IMR-90 (cell line): ENCODE measurements around the gene C10orf95. TPM values are rescaled to one million over a fixed set of nuclear protein-coding genes. Genes with fewer than 3 reads are reported as not detected.

Experiments used
- ATAC-seq: fragments of 200-7000 bp; cut with Tn5 transposase; 2 replicates; pipeline ENCODE4 v1.9.1; 2020; ENCODE audit warnings: low read depth, mild to moderate bottlenecking, moderate library complexity
- BruUV-seq: library from RNA; stranded (reverse); fragments of 400-500 nt; replicated peaks from 2 replicates; lab custom pipeline; 2021; lab: Mats Ljungman, UMichigan
- CTCF ChIA-PET: fragments of 300-600 bp; formaldehyde crosslinking; extraction: SDS; loops from one replicate; lab custom pipeline; 2021; ENCODE audit warnings: antibody characterized with exemption; lab: Yijun Ruan, JAX
- POLR2A ChIA-PET: fragments of 300-600 bp; sonication (Branson Sonifier 250); formaldehyde crosslinking; loops from one replicate; lab custom pipeline; 2022; ENCODE audit warnings: antibody characterized with exemption; ENCODE audit not compliant: unreplicated experiment; lab: Charles Lee
- DNase-seq: peaks from one replicate; pipeline ENCODE4 v3.0.0; 2013
- H2AFZ ChIP-seq: replicated peaks from 2 replicates; pipeline ENCODE3; 2013; ENCODE audit warnings: low read length, mild to moderate bottlenecking; ENCODE audit not compliant: poor library complexity
- H2AK5ac ChIP-seq: 2 replicates; pipeline ENCODE4 v1.6.1; 2013; ENCODE audit warnings: low read depth, low read length, inconsistent platforms
- H2AK9ac ChIP-seq: replicated peaks from 2 replicates; pipeline ENCODE3; 2013; ENCODE audit warnings: mild to moderate bottlenecking, low read depth, low read length, moderate library complexity; ENCODE audit not compliant: poor library complexity
- H2BK120ac ChIP-seq: 2 replicates; pipeline ENCODE4 v1.6.1; 2013; ENCODE audit warnings: low read depth, low read length, inconsistent platforms
- H2BK15ac ChIP-seq: 3 replicates; pipeline ENCODE4 v1.6.1; 2013; ENCODE audit warnings: low read depth, low read length, inconsistent platforms
- H2BK20ac ChIP-seq: 2 replicates; pipeline ENCODE4 v1.6.1; 2013; ENCODE audit warnings: low read depth, mild to moderate bottlenecking, inconsistent platforms, low read length, moderate library complexity
- H2BK5ac ChIP-seq: 2 replicates; pipeline ENCODE4 v1.6.1; 2013; ENCODE audit warnings: mild to moderate bottlenecking, low read depth, low read length, inconsistent platforms; ENCODE audit not compliant: poor library complexity, severe bottlenecking
- H3K14ac ChIP-seq: replicated peaks from 2 replicates; pipeline ENCODE4 v1.6.1; 2013; ENCODE audit warnings: low read depth, low read length, inconsistent platforms
- H3K18ac ChIP-seq: 2 replicates; pipeline ENCODE4 v1.6.1; 2013; ENCODE audit warnings: low read depth, low read length, control low read depth
- H3K23ac ChIP-seq: 2 replicates; pipeline ENCODE4 v1.6.1; 2013; ENCODE audit warnings: low read depth, low read length, inconsistent platforms
- H3K27ac ChIP-seq: 2 replicates; pipeline ENCODE4 v1.5.1; 2013; ENCODE audit warnings: mild to moderate bottlenecking, control low read depth, low read length; ENCODE audit not compliant: insufficient read depth
- H3K27me3 ChIP-seq: 2 replicates; pipeline ENCODE4 v1.6.1; 2013; ENCODE audit warnings: low read length; ENCODE audit not compliant: control insufficient read depth, insufficient read depth
- H3K36me3 ChIP-seq: 2 replicates; pipeline ENCODE4 v1.6.1; 2013; ENCODE audit warnings: low read length, mixed read lengths; ENCODE audit not compliant: control insufficient read depth, insufficient read depth
- H3K4ac ChIP-seq: 2 replicates; pipeline ENCODE4 v1.6.1; 2013; ENCODE audit warnings: low read depth, low read length, inconsistent platforms
- H3K4me1 ChIP-seq: 2 replicates; pipeline ENCODE4 v1.6.1; 2013; ENCODE audit warnings: low read length, mixed read lengths; ENCODE audit not compliant: control insufficient read depth, insufficient read depth
- H3K4me2 ChIP-seq: 2 replicates; pipeline ENCODE4 v1.6.1; 2013; ENCODE audit warnings: low read depth, mild to moderate bottlenecking, control low read depth, low read length, moderate library complexity
- H3K4me3 ChIP-seq: 2 replicates; pipeline ENCODE4 v1.5.1; 2013; ENCODE audit warnings: low read depth, mild to moderate bottlenecking, control low read depth, low read length, moderate library complexity; ENCODE audit not compliant: insufficient read depth
- H3K56ac ChIP-seq: 2 replicates; pipeline ENCODE4 v1.6.1; 2013; ENCODE audit warnings: low read length, inconsistent platforms; ENCODE audit not compliant: insufficient read depth; ENCODE audit errors: extremely low read depth
- H3K79me1 ChIP-seq, 2 experiments: 2 replicates each; pipeline ENCODE4 v1.6.1; 2013; ENCODE audit warnings: low read length in 2 of 2, inconsistent platforms in 1 of 2, low read depth in 1 of 2
- H3K9ac ChIP-seq: 2 replicates; pipeline ENCODE4 v1.6.1; 2013; ENCODE audit warnings: low read depth, low read length, control low read depth
- H3K9me1 ChIP-seq: 2 replicates; pipeline ENCODE4 v1.6.1; 2013; ENCODE audit warnings: low read length, inconsistent platforms; ENCODE audit not compliant: insufficient read depth
- H3K9me3 ChIP-seq: 2 replicates; pipeline ENCODE4 v1.6.1; 2013; ENCODE audit warnings: low read length; ENCODE audit not compliant: control insufficient read depth, insufficient read depth
- H4K20me1 ChIP-seq: 2 replicates; pipeline ENCODE4 v1.6.1; 2013; ENCODE audit warnings: low read length, inconsistent platforms; ENCODE audit not compliant: insufficient read depth
- H4K5ac ChIP-seq: 2 replicates; pipeline ENCODE4 v1.6.1; 2013; ENCODE audit warnings: mild to moderate bottlenecking, low read depth, low read length, control low read depth
- H4K8ac ChIP-seq, 2 experiments: 2 replicates each; pipeline ENCODE4 v1.6.1; 2013; ENCODE audit warnings: low read depth in 2 of 2, low read length in 2 of 2, control low read depth in 1 of 2, inconsistent platforms in 1 of 2
- H4K91ac ChIP-seq: 2 replicates; pipeline ENCODE4 v1.6.1; 2013; ENCODE audit warnings: low read depth, low read length, inconsistent platforms; ENCODE audit not compliant: insufficient read depth
- BHLHE40 ChIP-seq: fragments of 150-350 bp; IDR thresholded peaks from 2 replicates; pipeline ENCODE4 v1.6.1; 2016; ENCODE audit warnings: mild to moderate bottlenecking, low read depth, low read length
- CEBPB ChIP-seq: IDR thresholded peaks from 2 replicates; pipeline ENCODE4 v1.6.1; 2012; ENCODE audit warnings: low read depth, low read length, improper control_type of control experiment
- CHD1 ChIP-seq: IDR thresholded peaks from 2 replicates; pipeline ENCODE4 v1.6.1; 2012; ENCODE audit warnings: low read depth, low read length, improper control_type of control experiment
- ELK1 ChIP-seq: fragments of 150-350 bp; IDR thresholded peaks from 2 replicates; pipeline ENCODE4 v1.6.1; 2016; ENCODE audit warnings: low read depth, mild to moderate bottlenecking, low read length, moderate library complexity, borderline replicate concordance
- FOS ChIP-seq: fragments of 150-350 bp; IDR thresholded peaks from 2 replicates; pipeline ENCODE4 v1.6.1; 2016; ENCODE audit warnings: low read depth, low read length
- MAFK ChIP-seq: IDR thresholded peaks from 2 replicates; pipeline ENCODE4 v1.6.1; 2012; ENCODE audit warnings: low read depth, low read length, improper control_type of control experiment
- MAZ ChIP-seq: IDR thresholded peaks from 2 replicates; pipeline ENCODE4 v1.6.1; 2012; ENCODE audit warnings: low read depth, mild to moderate bottlenecking, low read length, improper control_type of control experiment, moderate library complexity, borderline replicate concordance
- MXI1 ChIP-seq: IDR thresholded peaks from 2 replicates; pipeline ENCODE4 v1.6.1; 2012; ENCODE audit warnings: low read depth, mild to moderate bottlenecking, low read length, moderate library complexity, borderline replicate concordance
- NFE2L2 ChIP-seq: fragments of 150-350 bp; IDR thresholded peaks from 2 replicates; pipeline ENCODE4 v1.6.1; 2016; ENCODE audit warnings: low read depth, mild to moderate bottlenecking, low read length
- POLR2A ChIP-seq: IDR thresholded peaks from 2 replicates; pipeline ENCODE4 v1.6.1; 2012; ENCODE audit warnings: mild to moderate bottlenecking, low read depth, low read length
- RAD21 ChIP-seq: IDR thresholded peaks from 2 replicates; pipeline ENCODE4 v1.6.1; 2012; ENCODE audit warnings: low read length, improper control_type of control experiment
- RCOR1 ChIP-seq: IDR thresholded peaks from 2 replicates; pipeline ENCODE4 v1.6.1; 2012; ENCODE audit warnings: mild to moderate bottlenecking, low read length, improper control_type of control experiment; ENCODE audit not compliant: insufficient replicate concordance
- RFX5 ChIP-seq: IDR thresholded peaks from 2 replicates; pipeline ENCODE4 v1.8.0; 2012; ENCODE audit warnings: low read depth, mild to moderate bottlenecking, low read length, moderate library complexity
- SMC3 ChIP-seq: fragments of 150-350 bp; IDR thresholded peaks from 2 replicates; pipeline ENCODE4 v1.6.1; 2016; ENCODE audit warnings: low read depth, mild to moderate bottlenecking, antibody characterized with exemption, low read length, moderate library complexity
- USF2 ChIP-seq: fragments of 150-350 bp; IDR thresholded peaks from 2 replicates; pipeline ENCODE4 v1.6.1; 2017; ENCODE audit warnings: mild to moderate bottlenecking, antibody characterized with exemption, low read length, low read depth
- WGBS, 2 experiments: methylation state at CpG; one replicate each; pipeline versions ENCODE4 v1.1.5 to v1.1.7; 2013; ENCODE audit warnings: missing lambda C conversion rate in 2 of 2; ENCODE audit not compliant: insufficient read length in 1 of 2; ENCODE audit errors: extremely low coverage in 2 of 2; 5-methylcytosine and 5-hydroxymethylcytosine counted together
- dilution Hi-C: fragments of 300-500 bp; cut with HindIII; formaldehyde crosslinking; loops from one replicate; pipeline ENCODE4 v1.14.3; 2018; ENCODE audit warnings: low sequenced_read_pairs; ENCODE audit not compliant: unreplicated experiment
- in situ Hi-C: fragments of 300-500 bp; cut with MboI; formaldehyde crosslinking; loops from 3 replicates; pipeline ENCODE4 v1.14.3; 2019; ENCODE audit warnings: low sequenced_read_pairs, inconsistent platforms, mixed read lengths
- intact Hi-C: fragments of 100-400 bp; cut with micrococcal nuclease; formaldehyde crosslinking; loops from 2 replicates; pipeline ENCODE4 v1.10.0; 2022
- polyA plus RNA-seq, 3 experiments: library from polyadenylated mRNA; depleted of rRNA; stranded (reverse); fragments of >200 nt; gene quantifications; 2 replicates each; pipeline ENCODE4 v1.2.3, GENCODE V29; 2012; ENCODE audit warnings: low replicate concordance in 1 of 3
- total RNA-seq: library from RNA; depleted of rRNA; stranded (reverse); fragments of >200 nt; gene quantifications from 2 replicates; pipeline ENCODE4 v1.2.3, GENCODE V29; 2012
- TF ChIP-seq, protein P1 (sequence below): conservative IDR thresholded peaks from 2 replicates; pipeline ENCODE4 v1.5.1; 2012; ENCODE audit warnings: mild to moderate bottlenecking, low read depth, low read length, improper control_type of control experiment

C10orf95 gene
- total and polyA plus RNA-seq, 2 of the 4 experiments (the other 2 are of a cell fraction) = not detected

DNA sequence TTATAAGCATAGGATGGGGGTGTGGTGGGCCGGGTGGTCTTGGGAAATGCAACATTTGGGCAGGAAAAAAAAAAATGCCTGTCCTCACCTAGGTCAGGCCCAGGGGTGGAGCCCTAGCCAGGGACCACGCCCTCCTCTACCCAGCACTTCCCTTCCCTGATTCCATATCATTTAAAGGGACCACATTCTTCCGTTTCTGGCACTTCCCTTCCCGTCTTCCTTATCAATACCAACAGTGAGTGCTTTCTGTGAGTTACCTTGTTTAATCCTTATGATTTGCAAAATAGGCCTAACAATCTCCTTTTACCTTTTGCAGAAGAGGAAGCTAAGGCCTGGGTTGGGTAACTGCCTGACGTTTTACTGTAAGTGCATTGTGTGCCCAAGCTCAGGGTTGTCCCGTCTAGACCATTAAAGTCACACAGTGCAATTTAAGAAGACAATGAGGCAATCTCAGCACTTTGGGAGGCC is 16.7 kb upstream of the C10orf95 start:
- no peak overlapping the region for H3K18ac ChIP-seq
- no peak overlapping the region for H3K9ac ChIP-seq
- no peak overlapping the region for H2BK20ac ChIP-seq
- no peak overlapping the region for H4K91ac ChIP-seq
- H4K5ac ChIP-seq = no peak overlapping the region
- H4K20me1 ChIP-seq = no peaks in the 10 kb centered on the region
- no peak overlapping the region for H2AK9ac ChIP-seq
- H3K27me3 ChIP-seq = no peaks in the 10 kb centered on the region; the same call in 1 of the 2 replicates
- no peak overlapping the region for H3K4me3 ChIP-seq
- no peaks in the 10 kb centered on the region for H3K9me1 ChIP-seq
- dilution Hi-C loops (no loop called here), in situ Hi-C loops (no loop called here), intact Hi-C loops (no loop called here)
- H2BK15ac ChIP-seq = no peak overlapping the region
- POLR2A ChIA-PET = no interaction called here
- no peak overlapping the region for H2BK5ac ChIP-seq
- H3K4ac ChIP-seq = no peak overlapping the region
- no peaks in the 10 kb centered on the region for H3K79me1 ChIP-seq
- H2BK120ac ChIP-seq = no peak overlapping the region
- DNase-seq (no peak), ATAC-seq (no peak)
- H3K14ac ChIP-seq = no peak overlapping the region
- no peak overlapping the region for H4K8ac ChIP-seq
- no TSS peak for BruUV-seq
- no peaks in the 10 kb centered on the region for H3K9me3 ChIP-seq
- TF ChIP-seq, protein P1, sequence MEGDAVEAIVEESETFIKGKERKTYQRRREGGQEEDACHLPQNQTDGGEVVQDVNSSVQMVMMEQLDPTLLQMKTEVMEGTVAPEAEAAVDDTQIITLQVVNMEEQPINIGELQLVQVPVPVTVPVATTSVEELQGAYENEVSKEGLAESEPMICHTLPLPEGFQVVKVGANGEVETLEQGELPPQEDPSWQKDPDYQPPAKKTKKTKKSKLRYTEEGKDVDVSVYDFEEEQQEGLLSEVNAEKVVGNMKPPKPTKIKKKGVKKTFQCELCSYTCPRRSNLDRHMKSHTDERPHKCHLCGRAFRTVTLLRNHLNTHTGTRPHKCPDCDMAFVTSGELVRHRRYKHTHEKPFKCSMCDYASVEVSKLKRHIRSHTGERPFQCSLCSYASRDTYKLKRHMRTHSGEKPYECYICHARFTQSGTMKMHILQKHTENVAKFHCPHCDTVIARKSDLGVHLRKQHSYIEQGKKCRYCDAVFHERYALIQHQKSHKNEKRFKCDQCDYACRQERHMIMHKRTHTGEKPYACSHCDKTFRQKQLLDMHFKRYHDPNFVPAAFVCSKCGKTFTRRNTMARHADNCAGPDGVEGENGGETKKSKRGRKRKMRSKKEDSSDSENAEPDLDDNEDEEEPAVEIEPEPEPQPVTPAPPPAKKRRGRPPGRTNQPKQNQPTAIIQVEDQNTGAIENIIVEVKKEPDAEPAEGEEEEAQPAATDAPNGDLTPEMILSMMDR = no peak
- no peak for TF ChIP-seq MAFK
- TF ChIP-seq POLR2A = no peak
- no peak for TF ChIP-seq MXI1
- TF ChIP-seq USF2 = no peak
- TF ChIP-seq RAD21 = no peak
- no peak for TF ChIP-seq RFX5
- TF ChIP-seq ELK1 = no peak
- no peak for TF ChIP-seq NFE2L2
- no peak for TF ChIP-seq SMC3
- no peak for TF ChIP-seq FOS
- TF ChIP-seq CHD1 = no peak
- TF ChIP-seq BHLHE40 = no peak
- TF ChIP-seq MAZ = no peak
- no peak for TF ChIP-seq RCOR1
- no peak for TF ChIP-seq CEBPB
- no peak overlapping the region for H2AFZ ChIP-seq
- no CpG with 5 or more reads among the region's 6 CpGs for whole genome bisulfite sequencing, 2 experiments
- H3K36me3 ChIP-seq = no peaks in the 10 kb centered on the region
- no peaks in the 10 kb centered on the region for H3K4me1 ChIP-seq
- no peak overlapping the region for H3K27ac ChIP-seq
- no peak overlapping the region for H3K23ac ChIP-seq
- no peak overlapping the region for H3K56ac ChIP-seq
- CTCF ChIA-PET = no interaction called here
- H2AK5ac ChIP-seq = no peak overlapping the region
- H3K4me2 ChIP-seq = no peak overlapping the region
